Stimulated activated naive CD8-positive, alpha-beta T cell treated with anti-CD3 and anti-CD28 coated beads, Interleukin-15, Interleukin-2, amounts not matched to agents 100 ng/mL and 50 ng/mL, for 24 hours (primary cell): ENCODE results near the gene COL4A1.
"Not testable (repeated sequence)": the region's sequence is repeated elsewhere in the genome, so short reads cannot be mapped to it uniquely, and the experiment has no call there.

Experiments used
- H3K27ac Mint-ChIP-seq: one replicate; pipeline ENCODE4 v1.8.0; 2021; ENCODE audit warnings: mild to moderate bottlenecking, mixed read lengths
- H3K27me3 Mint-ChIP-seq: one replicate; pipeline ENCODE4 v1.8.0; 2021; ENCODE audit warnings: mixed read lengths
- H3K36me3 Mint-ChIP-seq: one replicate; pipeline ENCODE4 v1.8.0; 2021; ENCODE audit warnings: low read depth, mixed read lengths
- H3K4me1 Mint-ChIP-seq: one replicate; pipeline ENCODE4 v1.8.0; 2021; ENCODE audit warnings: low read depth, mixed read lengths
- H3K4me3 Mint-ChIP-seq: one replicate; pipeline ENCODE4 v1.8.0; 2021; ENCODE audit warnings: mild to moderate bottlenecking, mixed read lengths
- H3K9me3 Mint-ChIP-seq: one replicate; pipeline ENCODE4 v1.8.0; 2021; ENCODE audit warnings: mixed read lengths

The COL4A1 gene

DNA sequence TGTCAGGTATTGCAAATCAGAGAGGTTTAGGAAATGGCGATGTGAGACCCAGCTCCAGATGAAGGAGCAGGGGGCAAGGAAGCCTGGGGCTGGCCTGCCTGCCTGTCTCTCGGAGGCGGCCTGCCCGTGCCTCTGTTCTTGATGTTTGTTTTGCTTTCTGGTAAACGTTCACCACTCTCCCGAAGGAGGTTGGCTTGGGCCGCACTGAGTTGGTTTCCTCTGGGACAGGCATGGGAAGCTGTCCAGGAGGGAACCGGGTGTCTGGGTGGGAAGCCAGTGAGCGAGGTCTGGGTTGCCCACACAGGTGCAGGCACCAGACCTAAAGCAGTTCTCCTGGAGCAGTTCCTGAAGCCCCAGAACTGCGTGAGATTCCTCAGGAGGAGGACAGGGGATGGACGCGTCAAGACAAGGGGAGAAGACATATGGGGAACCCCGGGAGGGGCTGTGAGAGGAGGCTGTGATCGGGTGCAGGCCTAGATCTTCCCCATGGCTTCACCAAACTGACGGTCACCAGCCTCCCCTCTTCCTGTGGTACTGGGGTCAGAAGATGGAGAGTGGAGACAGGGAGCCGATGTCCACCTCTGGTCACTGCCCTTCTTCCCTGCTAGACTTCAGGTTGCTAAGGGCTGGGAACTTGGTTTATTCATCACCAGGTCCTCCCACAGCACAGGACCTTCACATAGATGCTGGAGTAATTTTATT, 15.3 kb upstream of the COL4A1 start:
- Mint-ChIP-seq H3K27ac (no peak overlapping the region), H3K4me1 (peaks cover 9% of the 10 kb centered on the region), H3K36me3 (no peaks in the 10 kb centered on the region), H3K27me3 (peaks cover 56% of the 10 kb centered on the region), H3K4me3 (no peak overlapping the region), H3K9me3 (no peaks in the 10 kb centered on the region)

DNA sequence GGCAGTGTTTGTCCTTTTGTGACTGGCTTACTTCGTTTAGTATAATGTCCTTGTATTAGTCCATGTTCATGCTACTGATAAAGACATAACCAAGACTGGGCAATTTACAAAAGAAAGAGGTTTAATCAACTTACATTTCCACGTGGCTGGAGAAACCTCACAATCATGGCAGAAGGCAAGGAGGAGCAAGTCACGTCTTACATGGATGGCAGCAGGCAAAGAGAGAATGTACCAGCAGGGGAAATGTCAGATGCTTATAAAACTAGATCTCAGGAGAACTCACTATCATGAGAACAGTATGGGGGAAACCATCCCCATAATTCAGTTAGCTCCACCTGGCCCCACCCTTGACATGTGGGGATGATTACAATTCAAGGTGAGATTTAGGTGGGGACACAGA, 14.6 kb upstream of the COL4A1 start:
- peaks cover 57% of the 10 kb centered on the region for H3K27me3 Mint-ChIP-seq
- not testable (repeated sequence) for H3K27ac Mint-ChIP-seq, H3K36me3 Mint-ChIP-seq, H3K4me3 Mint-ChIP-seq, H3K9me3 Mint-ChIP-seq, H3K4me1 Mint-ChIP-seq

DNA sequence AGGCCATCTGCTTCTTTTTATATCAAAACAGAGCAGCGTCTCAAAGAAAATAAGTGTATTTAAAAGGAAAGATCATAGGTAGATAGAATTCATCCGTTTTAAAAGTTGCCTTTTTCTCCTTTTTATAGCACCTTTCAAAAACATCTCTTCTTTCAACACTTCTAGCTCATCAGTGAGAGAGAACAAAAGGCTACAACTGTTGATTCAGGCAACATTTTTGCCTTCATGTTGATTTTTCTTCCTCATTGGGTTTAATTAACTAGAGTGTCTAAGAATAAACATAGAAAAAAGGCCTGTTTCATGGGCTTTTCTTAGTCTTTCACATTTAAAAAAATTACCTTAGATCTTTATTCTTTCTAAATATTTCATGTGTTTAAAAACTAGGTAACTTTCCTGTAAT, 13.7 kb upstream of the COL4A1 start:
- H3K4me1 Mint-ChIP-seq: peaks cover 9% of the 10 kb centered on the region
- no peak overlapping the region for H3K27ac Mint-ChIP-seq
- peaks cover 50% of the 10 kb centered on the region for H3K27me3 Mint-ChIP-seq
- H3K4me3 Mint-ChIP-seq: no peak overlapping the region
- no peaks in the 10 kb centered on the region for H3K36me3 Mint-ChIP-seq
- no peaks in the 10 kb centered on the region for H3K9me3 Mint-ChIP-seq

DNA sequence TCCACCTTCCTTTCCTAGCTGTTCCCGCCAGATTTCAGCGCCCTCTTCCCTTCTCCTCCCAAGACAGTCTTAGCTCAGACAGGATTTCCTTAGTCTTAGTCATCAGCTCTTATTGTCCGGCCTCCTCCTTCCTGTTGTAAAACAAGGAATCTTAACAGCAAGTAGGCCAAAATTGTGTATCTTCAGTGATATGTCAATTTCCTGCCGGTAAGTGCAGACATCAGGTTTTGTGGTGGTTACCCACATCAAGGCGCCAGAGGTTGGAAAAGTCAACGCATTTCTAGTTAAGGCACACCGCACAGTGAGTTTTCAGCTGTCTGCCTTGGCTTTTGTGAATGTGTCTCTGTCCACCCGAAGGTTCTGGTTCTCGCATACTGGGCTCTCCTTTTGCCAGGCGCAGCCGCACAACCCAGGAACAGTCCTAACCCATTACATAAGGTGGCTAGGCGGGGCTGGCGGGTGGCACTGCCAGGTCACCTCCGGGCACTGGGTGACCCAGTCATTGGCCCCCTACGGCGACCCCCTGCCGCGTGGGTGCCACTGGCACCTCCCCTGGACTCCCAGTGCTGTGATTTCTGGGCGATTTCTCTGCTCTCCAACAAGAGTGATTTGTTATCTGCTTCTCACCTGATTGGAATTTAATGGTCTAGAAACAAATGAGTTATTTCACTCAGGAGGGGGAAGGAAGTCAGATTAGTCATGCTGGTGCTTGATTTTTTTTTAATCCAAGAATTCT, 13.0 kb upstream of the COL4A1 start:
- no peak overlapping the region for H3K27ac Mint-ChIP-seq
- no peaks in the 10 kb centered on the region for H3K36me3 Mint-ChIP-seq
- no peak overlapping the region for H3K4me3 Mint-ChIP-seq
- H3K27me3 Mint-ChIP-seq: peaks cover 45% of the 10 kb centered on the region
- no peaks in the 10 kb centered on the region for H3K9me3 Mint-ChIP-seq
- peaks cover 9% of the 10 kb centered on the region for H3K4me1 Mint-ChIP-seq

DNA sequence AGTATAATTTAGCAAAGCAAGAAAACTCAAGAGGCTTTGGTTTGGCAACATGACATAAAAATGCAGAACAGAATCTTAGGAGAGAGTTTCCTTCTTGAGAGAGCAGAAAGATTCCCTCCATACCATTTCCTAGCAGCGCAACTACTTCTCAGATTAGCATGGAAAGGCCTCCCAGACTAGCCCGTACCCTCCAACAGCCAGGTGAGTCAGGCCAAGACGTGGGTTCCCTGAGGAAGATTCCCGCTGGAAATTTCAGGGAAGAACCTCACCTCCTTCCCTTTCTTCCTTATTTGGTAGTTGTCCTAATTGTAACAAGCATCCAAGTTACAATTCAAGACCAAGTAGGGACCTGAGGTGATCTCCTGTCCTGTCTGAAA, 12.4 kb upstream of the COL4A1 start:
- no peaks in the 10 kb centered on the region for H3K9me3 Mint-ChIP-seq
- H3K36me3 Mint-ChIP-seq: no peaks in the 10 kb centered on the region
- H3K27ac Mint-ChIP-seq: no peak overlapping the region
- peaks cover 41% of the 10 kb centered on the region for H3K27me3 Mint-ChIP-seq
- no peak overlapping the region for H3K4me3 Mint-ChIP-seq
- peaks cover 9% of the 10 kb centered on the region for H3K4me1 Mint-ChIP-seq

DNA sequence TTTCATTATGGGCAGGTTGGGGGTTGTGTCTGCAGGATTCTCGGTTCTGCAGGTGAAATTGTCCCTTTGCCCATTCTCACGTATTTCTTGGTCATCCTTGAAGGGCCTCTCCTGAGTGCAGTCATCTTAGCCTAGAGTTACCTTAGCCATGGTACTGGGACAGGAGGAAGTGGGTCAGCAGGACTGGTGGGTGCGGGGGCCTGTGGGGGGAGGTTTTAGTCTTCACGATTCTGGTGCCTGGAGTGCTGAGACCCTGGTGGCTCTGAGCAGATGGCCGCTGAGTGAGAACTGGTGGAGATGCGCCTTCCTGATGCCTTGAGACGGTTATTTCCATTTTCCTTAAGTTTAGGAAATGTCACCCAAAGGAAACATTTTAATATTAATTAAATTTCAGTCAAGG, 12.0 kb upstream of the COL4A1 start:
- H3K27ac Mint-ChIP-seq: no peak overlapping the region

DNA sequence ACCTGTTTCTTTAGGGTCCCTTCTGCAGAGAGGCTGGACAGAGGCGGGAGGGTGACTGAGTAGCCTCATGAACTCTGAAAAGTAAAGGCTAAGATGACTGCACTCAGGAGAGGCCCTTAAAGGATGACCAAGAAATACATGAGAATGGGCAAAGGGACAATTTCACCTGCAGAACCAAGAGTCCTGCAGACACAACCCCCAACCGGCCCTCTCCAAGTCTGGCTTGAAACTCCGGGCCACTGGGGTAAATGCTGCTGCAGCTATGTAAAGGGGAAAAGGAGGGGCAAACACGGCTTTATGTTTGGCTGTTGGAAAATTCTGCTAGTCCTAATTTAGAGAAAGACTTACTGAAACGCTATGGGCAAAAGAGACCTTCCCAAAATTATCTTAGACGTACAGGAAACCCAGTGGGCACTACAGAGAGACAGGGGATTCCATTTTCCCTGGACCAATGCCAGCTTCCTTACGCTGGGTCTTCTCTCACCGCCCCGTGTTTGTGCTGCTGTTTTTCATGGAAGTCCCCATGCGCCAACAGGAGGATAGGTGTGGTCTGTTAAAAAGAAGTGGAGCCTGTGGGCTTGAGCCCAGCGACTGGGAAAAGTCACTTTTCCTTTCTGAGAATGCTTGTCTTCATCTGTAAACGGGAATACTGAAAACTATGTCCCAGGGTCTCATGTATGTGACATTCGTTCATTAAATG, 10.7 kb upstream of the COL4A1 start:
- no peak overlapping the region for H3K27ac Mint-ChIP-seq
- H3K36me3 Mint-ChIP-seq: no peaks in the 10 kb centered on the region
- H3K9me3 Mint-ChIP-seq: no peaks in the 10 kb centered on the region
- H3K4me1 Mint-ChIP-seq: peaks cover 9% of the 10 kb centered on the region
- peaks cover 45% of the 10 kb centered on the region for H3K27me3 Mint-ChIP-seq
- no peak overlapping the region for H3K4me3 Mint-ChIP-seq

More for the DNA sequence above, 12.0 kb upstream of the COL4A1 start:
- Mint-ChIP-seq H3K4me1 (peaks cover 9% of the 10 kb centered on the region), H3K9me3 (no peaks in the 10 kb centered on the region), H3K4me3 (no peak overlapping the region), H3K36me3 (no peaks in the 10 kb centered on the region), H3K27me3 (peaks cover 46% of the 10 kb centered on the region)

DNA sequence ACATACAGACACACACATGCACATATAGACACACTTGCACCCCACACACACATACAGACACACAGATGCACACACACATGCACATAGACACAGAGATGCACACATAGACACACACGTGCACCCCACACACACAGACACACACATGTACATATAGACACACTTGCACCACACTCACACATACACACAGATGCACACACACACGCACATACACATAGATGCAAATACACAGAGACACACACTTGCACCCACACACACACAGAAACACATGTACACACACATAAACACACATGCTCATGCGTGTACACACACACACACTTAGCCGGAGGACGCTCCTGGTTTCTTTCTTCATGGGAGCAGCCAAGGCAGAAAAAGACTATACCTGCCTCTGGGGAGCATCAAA, 10.1 kb upstream of the COL4A1 start:
- H3K27ac Mint-ChIP-seq: no peak overlapping the region
- no peaks in the 10 kb centered on the region for H3K9me3 Mint-ChIP-seq
- peaks cover 9% of the 10 kb centered on the region for H3K4me1 Mint-ChIP-seq
- peaks cover 45% of the 10 kb centered on the region for H3K27me3 Mint-ChIP-seq
- H3K36me3 Mint-ChIP-seq: no peaks in the 10 kb centered on the region
- H3K4me3 Mint-ChIP-seq: no peak overlapping the region

DNA sequence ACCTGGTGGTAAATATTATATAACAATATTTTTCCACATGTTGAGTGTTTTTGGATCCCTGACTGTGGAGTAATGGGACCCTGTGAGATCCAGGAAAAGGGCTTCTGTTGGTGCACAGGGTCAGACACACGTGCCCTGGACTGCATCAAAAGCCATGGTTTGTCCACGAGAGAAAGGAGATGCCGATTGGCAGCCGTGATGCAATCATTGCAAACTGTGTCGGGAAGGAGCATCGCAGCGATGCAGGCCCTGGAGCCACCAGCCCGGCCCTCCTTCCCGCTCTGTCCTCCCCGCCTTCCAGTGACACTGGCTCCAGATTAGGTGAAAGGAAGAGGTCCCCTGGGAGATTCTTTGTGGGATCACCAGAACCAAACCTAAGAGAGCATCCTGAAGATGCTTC, 9.2 kb upstream of the COL4A1 start:
- no peaks in the 10 kb centered on the region for H3K36me3 Mint-ChIP-seq
- H3K27ac Mint-ChIP-seq: peak overlapping the region; percentile 45
- peaks cover 9% of the 10 kb centered on the region for H3K4me1 Mint-ChIP-seq
- no peaks in the 10 kb centered on the region for H3K9me3 Mint-ChIP-seq
- peaks cover 42% of the 10 kb centered on the region for H3K27me3 Mint-ChIP-seq
- no peak overlapping the region for H3K4me3 Mint-ChIP-seq

DNA sequence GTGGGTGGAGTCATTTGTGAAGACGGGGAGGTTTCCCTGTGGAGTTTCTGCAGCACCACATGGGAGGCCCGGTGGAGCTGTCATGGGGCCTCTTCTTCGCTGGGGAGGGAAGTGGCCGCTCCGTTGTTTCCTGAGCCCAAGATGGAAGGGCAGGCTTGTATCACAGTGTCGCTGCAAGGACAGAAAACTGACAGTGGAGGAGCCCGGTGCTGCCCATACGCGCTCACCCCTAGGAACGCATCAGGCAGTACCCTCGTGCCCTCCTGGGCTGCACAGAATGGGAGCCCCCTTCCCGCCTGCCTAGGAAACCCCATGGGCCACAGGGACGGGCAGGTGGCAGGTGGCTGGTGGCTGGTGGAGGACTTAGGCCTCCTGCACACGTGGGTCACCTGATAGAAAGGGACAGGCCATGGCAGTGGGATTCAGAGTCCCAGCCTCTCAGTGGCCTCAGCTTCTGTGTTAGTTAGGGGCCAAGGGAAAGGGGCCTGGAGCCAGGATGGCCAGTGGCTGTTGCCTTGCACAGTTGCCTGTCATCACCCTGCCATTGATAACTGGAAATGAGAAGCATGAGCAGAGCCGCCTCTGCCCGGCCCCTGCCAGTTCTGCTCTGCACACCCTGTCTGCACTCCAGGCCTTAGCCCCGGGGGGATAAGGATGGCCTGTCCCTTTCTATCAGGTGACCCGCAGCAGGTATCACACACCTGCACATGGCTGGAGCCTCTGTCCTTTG, 7.7 kb upstream of the COL4A1 start:
- Mint-ChIP-seq H3K4me3 (no peak overlapping the region), H3K27ac (no peak overlapping the region), H3K4me1 (peaks cover 2% of the 10 kb centered on the region), H3K36me3 (no peaks in the 10 kb centered on the region), H3K9me3 (no peaks in the 10 kb centered on the region), H3K27me3 (peaks cover 55% of the 10 kb centered on the region)

DNA sequence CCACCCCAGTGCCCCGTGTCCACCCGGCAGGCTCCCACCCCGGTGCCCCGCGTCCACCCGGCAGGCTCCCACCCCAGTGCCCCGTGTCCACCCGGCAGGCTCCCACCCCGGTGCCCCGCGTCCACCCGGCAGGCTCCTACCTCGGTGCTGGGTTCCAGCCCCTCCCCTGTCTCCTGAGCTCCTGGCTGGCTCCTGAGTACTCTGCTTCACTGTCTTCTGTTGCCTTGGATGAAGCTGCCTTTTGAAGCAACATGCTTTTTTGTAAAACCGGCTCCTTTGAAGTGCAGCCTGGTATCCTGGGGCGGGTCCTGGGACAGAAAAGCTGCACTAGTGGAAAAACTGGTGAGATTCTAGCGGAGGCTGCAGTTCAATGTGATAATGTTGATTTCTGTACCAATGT, 6.8 kb upstream of the COL4A1 start:
- H3K36me3 Mint-ChIP-seq, H3K27ac Mint-ChIP-seq, H3K4me3 Mint-ChIP-seq, H3K9me3 Mint-ChIP-seq, H3K4me1 Mint-ChIP-seq: not testable (repeated sequence)
- peaks cover 55% of the 10 kb centered on the region for H3K27me3 Mint-ChIP-seq

DNA sequence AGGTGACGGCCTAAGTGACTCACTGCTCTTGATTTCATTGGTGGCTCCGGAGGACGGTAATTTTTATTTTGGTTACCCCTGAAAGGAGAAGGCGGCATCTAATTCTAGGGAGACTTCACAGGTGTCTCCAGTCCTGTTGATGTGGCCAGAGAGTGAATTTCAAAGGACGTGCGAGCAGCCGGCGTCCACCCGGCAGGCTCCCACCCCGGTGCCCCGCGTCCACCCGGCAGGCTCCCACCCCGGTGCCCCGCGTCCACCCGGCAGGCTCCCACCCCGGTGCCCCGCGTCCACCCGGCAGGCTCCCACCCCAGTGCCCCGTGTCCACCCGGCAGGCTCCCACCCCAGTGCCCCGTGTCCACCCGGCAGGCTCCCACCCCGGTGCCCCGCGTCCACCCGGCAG, 6.3 kb upstream of the COL4A1 start:
- H3K9me3 Mint-ChIP-seq, H3K4me3 Mint-ChIP-seq, H3K36me3 Mint-ChIP-seq, H3K4me1 Mint-ChIP-seq, H3K27ac Mint-ChIP-seq: not testable (repeated sequence)
- peaks cover 58% of the 10 kb centered on the region for H3K27me3 Mint-ChIP-seq

DNA sequence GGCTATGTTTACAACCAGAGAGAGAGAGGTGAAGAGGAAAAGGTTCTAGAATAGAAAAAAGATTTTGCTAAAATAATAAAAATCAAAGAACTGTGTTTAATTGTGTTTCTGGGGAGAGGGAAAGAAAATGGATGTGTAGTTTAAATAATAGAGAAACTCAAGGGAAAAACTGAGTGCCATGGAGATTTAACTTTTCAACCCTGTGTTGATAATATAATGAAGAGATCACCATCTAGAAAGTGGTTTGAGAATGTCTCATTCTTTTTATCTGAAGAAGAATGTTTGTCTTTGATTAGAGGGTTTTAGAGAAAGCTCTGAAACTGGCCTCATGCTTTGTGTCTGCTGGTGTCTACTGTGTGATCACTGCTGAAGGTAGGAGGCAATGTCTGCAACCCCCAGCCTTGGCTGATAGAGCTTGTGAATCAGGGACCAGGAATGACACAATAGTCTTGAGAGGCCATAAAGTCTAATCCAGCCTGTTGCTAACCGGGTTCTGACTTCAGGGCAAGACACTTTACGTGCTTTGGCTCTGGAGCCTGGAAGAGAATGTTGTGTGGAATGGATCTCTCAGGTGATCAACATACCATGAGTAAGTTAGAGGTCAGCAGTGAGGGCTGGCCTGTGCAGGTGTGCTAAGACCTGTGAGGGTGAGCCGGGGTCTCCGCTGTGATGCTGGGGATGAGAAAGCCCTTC, 5.5 kb upstream of the COL4A1 start:
- Mint-ChIP-seq H3K36me3 (no peaks in the 10 kb centered on the region), H3K9me3 (no peaks in the 10 kb centered on the region), H3K27ac (no peak overlapping the region), H3K27me3 (peaks cover 61% of the 10 kb centered on the region), H3K4me1 (peaks cover 6% of the 10 kb centered on the region), H3K4me3 (no peak overlapping the region)

DNA sequence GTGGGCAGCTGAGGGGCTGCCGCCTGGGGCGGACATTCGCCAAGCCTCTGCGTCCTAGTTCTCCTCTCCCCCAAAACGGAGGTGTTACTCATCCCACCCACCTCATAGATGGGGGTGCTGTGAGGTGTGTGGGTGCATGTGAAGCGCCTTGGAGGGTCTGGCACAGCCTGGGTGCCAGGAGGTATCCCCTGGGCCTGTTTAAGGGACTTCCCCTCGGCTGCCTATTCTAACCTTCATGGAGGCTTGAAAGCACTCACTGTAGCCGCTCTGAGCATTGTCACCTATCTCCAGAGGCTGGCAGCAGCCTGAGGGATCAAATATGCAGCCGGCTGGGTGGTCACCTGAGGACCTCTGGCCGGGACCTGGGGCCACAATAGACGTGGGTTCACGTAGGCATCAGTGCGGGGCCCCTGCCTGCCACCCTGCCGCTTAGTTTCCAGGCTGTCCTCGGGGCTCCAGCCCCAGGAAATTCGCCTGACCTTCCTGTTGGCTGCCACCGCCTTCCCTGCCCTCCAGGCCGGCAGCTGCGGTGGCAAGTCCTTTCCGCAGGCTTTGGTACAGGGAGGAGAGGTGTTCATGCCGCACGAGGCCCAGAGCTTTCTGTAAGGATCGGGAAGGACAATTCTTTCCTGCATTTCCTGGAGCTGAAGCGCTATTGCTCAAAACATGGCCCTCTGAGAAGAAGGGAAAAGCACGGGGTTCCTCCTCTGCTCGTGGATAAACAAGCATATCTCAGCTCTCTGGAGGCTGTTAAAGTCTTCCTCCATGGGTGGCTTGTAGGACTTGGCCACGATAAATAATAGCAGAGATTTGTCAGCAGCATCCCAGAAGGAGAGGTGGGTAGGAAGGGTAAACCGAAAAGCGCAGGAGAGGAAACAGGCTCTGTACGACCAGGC, 4.7 kb upstream of the COL4A1 start:
- no peak overlapping the region for H3K27ac Mint-ChIP-seq
- H3K9me3 Mint-ChIP-seq: no peaks in the 10 kb centered on the region
- peaks cover 6% of the 10 kb centered on the region for H3K4me1 Mint-ChIP-seq
- H3K4me3 Mint-ChIP-seq: no peak overlapping the region
- H3K27me3 Mint-ChIP-seq: peaks cover 56% of the 10 kb centered on the region
- no peaks in the 10 kb centered on the region for H3K36me3 Mint-ChIP-seq
